ENCODE measurements around the gene DUS1L.

The DUS1L gene

DNA sequence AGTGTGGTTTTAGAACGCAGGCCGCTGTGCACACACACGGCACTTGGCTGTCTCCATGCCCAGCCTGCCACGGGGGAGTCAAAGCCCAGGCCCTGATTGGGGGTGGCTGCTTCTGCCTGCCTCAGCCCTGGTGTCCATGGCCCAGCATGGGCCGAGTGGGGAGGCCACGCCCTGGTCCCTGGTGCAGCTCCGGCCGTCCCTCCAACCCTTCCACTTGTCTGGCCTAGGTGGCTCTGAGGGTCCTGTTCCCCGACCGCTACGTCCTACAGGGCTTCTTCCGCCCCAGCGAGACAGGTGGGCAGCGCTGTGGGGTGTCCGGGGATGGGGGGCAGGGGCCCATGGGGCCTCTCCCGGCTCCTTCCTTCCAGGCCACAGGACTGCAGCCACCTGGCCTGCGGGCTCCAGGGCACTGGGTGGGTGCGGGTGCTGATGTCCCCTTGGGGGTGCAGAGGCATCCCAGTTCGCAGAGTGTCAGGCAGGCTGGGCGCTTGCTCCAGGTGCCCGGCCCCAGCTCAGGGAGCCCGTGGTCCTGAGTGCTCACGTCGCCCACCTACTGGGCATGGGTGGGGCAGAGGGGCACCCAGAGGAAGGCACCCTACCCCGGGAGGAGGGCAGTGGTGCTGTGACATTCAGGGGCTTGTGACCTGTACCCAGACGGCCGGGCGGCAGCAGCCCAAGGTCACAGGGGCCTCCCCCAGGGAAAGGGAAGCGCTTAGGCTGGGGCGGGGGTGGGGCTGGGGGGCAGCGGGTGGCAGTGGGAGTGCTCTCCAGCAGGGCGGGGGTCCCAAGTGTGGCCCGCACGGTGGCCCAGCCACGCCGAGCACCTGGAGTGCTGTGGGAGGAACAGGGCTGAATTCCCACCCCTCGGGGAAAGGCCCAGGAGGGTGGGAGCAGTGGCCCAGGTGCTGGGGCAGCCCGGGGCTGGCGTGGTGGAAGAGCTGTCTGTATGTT lies 54.8 kb downstream of the DUS1L start:
- DNase-seq: no peak

DNA sequence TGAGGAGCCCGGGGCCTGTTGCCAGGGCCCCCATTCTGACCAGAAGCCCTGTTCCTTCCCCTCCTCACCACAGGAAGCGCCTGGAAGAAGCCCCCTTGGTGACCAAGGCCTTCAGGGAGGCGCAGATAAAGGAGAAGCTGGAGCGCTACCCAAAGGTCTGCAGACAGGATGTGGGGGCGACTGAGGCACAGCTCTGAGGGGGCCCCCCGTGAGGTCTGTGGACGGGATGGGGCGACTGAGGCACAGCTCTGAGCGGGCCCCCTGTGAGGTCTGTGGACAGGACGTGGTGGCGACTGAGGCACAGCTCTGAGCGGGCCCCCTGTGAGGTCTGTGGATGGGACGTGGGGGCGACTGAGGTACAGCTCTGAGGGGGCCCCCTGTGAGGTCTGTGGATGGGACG lies 56.2 kb downstream of the DUS1L start:
- DNase-seq: no peak

DNA sequence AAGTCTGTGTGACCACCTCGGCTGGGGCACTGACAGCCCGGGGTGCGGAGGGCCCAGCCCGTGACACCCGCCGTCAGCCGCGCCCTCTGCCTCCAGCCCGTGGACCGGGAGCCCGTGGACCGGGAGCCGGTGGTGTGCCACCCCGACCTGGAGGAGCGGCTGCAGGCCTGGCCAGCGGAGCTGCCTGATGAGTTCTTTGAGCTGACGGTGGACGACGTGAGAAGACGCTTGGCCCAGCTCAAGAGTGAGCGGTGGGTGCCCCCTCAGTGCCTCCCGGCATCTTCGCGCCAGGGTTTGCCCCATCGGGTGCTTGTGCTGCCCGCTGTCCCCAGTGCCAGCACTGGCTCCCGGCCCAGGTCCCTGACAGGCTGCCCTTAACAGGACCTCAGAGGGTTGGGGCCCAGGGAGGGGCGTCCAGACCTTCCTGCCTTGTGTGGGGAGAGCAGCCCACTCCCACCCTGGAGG lies 56.6 kb downstream of the DUS1L start:
- no peak for DNase-seq

DNA sequence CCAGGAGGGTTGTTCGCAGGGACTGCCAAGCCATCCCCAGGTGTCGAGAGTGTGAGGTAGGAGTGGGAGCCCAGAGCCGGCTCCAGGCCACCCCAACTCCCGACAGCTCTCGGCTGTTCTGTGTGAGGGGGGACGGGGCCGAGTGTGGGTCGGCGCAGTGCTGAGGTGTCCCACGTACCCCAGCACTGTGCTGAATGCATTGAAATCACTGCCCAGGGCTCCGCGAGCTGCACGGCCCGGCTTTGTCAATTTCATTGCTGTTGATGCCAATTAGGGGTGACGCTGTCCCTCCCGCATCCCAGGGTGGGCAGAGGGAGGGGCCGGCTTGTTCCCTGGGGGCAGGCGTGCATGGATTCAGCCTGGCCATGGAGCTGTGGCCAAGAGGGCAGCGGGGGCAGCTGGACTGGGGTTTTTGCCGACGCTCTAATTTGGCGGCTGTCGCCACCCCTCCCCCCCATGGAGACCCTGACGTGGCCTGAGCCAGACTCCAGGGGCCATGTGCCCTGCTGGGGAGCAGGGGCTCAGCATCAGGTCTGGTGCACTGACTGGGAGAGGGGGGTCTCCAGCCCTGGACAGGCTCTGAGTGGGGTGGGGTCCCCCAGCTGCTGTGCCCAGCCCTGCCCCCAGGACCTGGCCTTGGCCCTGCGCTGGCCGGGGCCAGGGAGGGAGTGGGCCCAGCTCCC lies 57.2 kb downstream of the DUS1L start:
- no peak for DNase-seq
